NCI-H446 (cell line): Measurements from ENCODE around the gene GHR.
"Not testable (repeated sequence)": the region's sequence is repeated elsewhere in the genome, so short reads cannot be mapped to it uniquely, and the experiment has no call there.

ENCODE experiments used
- DNase-seq, 2 experiments: peaks; one replicate each; lab custom pipeline; 2025; lab: John Stamatoyannopoulos, UW

GHR gene

DNA sequence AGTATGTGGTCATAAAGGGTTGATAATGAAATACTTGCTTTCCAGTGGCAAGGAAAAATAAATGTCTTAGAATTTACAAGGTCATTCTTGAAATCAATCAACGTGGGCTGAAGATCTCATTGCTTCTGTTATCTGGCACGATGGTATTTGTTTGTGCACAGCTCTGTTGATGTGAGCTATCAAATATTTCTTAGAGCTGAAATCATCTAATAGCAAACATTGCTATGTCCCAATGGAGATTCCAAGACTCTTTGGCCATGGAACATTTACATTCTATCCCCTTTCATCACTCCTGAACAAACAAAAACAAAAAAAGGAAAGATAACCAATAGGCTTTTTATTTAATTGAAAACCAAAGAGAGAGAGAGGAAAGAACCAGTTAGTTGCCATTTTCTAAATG lies 221.9 kb downstream of the GHR start:
- DNase-seq = no peak

- no peak for DNase-seq
Measured at GRCh38 chr5:42648036-42648435, 224.8 kb downstream of the GHR start.

GRCh38 chr5:42648915-42649314 lies 225.7 kb downstream of the GHR start:
- no peak for DNase-seq

DNA sequence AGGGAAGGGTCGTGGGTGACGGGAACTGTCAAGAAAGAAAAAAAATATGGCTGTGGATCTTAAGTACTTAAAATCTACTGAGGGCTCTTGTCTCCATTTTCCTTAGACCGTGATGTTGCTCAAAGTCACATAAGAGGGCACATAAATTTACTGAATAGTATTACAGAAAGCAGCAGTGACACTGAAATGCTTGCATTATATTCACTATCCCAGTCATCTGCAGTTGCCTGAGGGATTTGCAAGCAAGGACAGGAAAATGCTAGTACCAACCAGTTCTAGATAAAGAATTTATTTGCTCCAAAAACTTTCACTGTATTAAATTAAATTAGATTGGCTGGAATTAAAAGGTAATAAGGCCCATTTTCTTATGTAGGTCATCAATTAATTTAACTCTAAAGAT lies 226.8 kb downstream of the GHR start:
- no peak for DNase-seq

DNA sequence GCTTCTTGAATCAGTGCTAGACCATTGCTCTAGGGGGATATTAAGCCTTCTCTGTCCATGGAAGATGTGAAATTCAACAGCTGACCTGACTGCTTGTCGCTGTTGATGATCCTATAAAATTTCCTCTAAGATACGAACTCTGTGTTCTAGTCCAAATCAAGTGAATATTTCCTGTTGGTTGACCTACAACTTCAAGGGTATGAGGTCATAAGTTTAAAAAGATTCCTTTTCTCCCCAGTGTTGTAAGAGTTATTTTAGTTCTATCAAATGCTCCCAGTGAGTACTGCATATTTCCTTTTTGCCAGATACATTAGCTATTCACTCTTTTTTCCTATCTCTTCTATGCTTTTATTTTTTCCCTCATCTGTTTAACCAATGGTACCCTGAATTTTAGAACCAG lies 230.5 kb downstream of the GHR start:
- no peak for DNase-seq

GRCh38 chr5:42654645-42655044 lies 231.4 kb downstream of the GHR start:
- DNase-seq = no peak

GRCh38 chr5:42655982-42656650 lies 232.9 kb downstream of the GHR start:
- DNase-seq = no peak

GRCh38 chr5:42656651-42657015 lies 233.4 kb downstream of the GHR start:
- peak in 1 of 2 experiments; percentile 19 for DNase-seq

DNA sequence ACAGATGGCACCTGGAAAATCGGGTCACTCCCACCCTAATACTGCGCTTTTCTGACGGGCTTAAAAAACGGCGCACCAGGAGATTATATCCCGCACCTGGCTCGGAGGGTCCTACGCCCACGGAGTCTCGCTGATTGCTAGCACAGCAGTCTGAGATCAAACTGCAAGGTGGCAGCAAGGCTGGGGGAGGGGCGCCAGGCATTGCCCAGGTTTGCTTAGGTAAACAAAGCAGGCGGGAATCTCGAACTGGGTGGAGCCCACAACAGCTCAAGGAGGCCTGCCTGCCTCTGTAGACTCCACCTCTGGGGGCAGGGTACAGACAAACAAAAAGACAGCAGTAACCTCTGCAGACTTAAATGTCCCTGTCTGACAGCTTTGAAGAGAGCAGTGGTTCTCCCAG lies 236.6 kb downstream of the GHR start:
- DNase-seq = not testable (repeated sequence)

- DNase-seq = no peak
Measured at GRCh38 chr5:42665857-42666256, 242.6 kb downstream of the GHR start.

DNA sequence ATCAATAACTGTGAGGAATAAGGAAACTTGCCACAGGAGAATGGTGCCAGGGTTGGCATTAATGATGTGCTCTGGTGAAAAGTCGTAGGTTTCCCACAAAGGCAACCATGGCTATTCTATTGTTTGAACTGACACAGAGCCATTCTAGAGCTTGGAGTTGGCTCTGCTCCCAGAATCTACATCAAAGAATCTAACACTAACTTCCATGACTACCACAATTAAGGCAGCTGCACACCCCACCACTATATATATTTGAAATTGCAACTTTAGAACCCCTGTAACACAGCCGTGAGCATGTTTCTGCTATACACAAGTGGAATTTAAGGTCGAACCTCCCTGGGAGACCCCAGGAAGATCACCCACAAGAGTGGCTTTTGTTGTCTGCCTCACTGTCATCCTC lies 243.6 kb downstream of the GHR start:
- no peak for DNase-seq

DNA sequence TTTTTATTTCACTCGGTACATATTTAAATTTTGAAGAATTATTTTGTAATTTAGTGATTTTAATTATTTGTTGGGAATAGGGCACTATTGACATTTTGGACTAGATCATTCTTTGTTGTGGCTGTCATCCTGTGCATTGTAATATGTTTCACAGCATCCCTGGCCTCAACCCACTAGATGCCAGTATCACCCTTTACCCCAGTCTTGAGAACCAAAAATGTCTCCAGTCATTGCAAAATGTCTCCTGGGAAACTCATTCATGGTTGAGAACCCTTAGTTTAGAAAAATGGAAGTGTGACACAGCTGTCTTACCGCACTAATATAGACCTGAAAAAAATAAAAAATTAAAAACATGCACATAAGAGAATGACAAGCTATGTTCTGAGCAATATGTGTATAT lies 245.0 kb downstream of the GHR start:
- no peak for DNase-seq

GRCh38 chr5:42672925-42673324 lies 249.7 kb downstream of the GHR start:
- no peak for DNase-seq

- DNase-seq = no peak
Measured at GRCh38 chr5:42675602-42676001, 252.4 kb downstream of the GHR start.

DNA sequence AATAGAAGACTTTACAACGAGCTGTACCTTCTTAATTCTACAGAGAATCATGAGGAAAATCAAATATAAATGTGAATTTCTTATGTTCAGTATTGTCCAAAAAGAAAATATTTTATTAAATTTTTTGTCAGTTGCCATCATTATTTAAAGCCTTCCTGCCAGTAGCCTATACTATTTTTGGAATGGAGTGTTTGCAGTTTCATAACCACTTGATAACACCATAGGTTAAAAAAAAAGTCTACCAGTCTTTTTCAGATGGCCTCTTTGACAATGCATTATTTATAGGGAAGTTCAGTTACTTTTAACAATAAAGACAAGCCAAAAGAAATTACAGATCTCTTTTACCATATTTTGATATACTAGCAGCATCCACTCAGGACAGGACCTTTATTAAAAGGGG lies 253.1 kb downstream of the GHR start:
- no peak for DNase-seq

GRCh38 chr5:42677156-42677842 lies 254.1 kb downstream of the GHR start:
- DNase-seq = no peak

GRCh38 chr5:42680046-42680445 lies 256.8 kb downstream of the GHR start:
- no peak for DNase-seq

DNA sequence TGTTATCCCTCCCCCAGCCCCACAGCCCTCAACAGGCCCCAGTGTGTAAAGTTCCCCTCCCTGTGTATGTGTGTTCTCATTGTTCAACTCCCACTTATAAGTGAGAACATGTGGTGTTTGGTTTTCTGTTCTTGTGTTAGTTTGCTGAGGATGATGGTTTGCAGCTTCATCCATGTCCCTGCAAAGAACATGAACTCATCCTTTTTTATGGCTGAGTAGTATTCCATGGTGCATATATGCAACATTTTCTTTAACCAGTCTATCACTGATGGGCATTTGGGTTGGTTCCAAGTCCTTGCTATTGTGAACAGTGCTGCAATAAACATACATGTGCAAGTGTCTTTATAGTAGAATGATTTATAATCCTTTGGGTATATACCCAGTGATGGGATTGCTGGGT lies 261.8 kb downstream of the GHR start:
- not testable (repeated sequence) for DNase-seq

GRCh38 chr5:42689391-42689790 lies 266.2 kb downstream of the GHR start:
- no peak for DNase-seq

DNA sequence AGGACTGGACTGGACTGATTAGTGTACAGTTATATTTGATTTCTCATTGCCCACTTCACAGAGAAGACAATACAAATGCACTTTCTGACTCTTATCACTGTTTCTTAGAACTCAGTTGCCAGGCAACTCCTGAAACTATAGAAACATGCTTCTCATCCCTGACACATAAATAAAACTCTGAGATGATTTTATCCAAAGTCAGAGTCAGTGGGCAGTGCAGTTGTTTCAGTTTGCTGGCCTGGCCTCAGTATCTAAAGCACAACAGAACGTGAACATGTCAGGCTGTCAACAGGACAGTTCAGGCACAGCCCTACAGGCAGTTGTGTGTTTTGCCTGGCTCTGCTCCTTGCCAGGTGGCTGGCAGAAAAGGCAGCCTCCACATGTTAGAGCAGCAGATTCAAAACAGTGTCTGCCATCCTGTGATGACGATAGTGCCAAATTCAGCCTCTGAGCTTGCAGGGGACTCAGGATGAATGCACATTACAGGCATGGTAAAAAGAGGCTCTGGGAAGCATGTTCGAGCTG lies 268.2 kb downstream of the GHR start:
- no peak for DNase-seq

DNA sequence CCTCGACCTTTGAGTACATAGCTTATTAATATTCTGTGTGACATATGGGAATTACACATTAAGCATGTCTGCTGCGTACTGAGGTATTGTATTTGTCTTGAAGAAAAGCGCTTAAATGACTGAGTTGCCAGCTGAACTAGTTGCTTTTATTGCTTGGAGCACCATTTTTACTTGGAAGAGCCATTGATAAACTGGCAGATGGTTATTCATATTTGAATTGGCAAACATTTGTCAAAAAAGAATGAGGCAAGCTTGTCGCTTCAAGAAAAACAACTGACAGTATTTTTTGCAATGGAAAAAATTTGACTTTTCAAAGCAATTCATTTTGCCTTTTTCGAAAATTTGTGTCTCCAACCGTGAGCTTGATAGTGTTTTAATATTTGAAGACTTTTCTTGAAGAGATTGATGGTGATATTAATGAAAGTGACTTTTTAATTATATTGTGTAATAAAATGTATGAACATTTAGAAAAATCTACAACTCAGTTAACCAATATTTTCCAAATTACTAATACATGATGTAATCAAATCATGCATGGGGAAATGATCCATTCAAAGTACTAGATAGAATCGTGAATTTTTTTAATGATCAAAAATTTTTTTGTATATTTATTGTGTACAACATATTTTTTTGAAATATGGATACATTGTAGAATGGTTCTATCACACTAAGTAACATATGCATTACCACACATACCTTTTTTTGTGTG lies 278.3 kb downstream of the GHR start:
- DNase-seq = no peak

- DNase-seq = no peak
Measured at GRCh38 chr5:42703238-42703637, 280.0 kb downstream of the GHR start.

- DNase-seq = no peak
Measured at GRCh38 chr5:42715785-42716184, 292.5 kb downstream of the GHR start.
